ENCODE measurements around the gene CLEC4G.
A peak's percentile ranks its signal among the peaks of the same experiment; 100 is the strongest.

CLEC4G gene

GRCh38 chr19:7689165-7689564 is 42.7 kb downstream of the CLEC4G start:
- TF ChIP-seq REST (IDR thresholded peaks at IDR 0.05; ENCODE audit: insufficient replicate concordance, low read depth) (no peak), POLR2AphosphoS5 (IDR thresholded peaks at IDR 0.05; ENCODE audit: low read depth) (no peak)
- no peak overlapping the region for H3K27ac ChIP-seq (replicated peaks)
- DNase-seq (ENCODE audit: low read depth in 1 of 2, low spot score in 1 of 2): no peak
- H3K4me3 ChIP-seq (replicated peaks; ENCODE audit: insufficient read depth, low read length): no peak overlapping the region
- H3K27me3 ChIP-seq (ENCODE audit: insufficient read depth, poor library complexity, severe bottlenecking): no peaks in the 10 kb centered on the region

GRCh38 chr19:7687177-7687576 is 44.7 kb downstream of the CLEC4G start:
- Histone ChIP-seq H3K27ac (replicated peaks) (no peak overlapping the region), H3K27me3 (ENCODE audit: insufficient read depth, poor library complexity, severe bottlenecking) (no peaks in the 10 kb centered on the region), H3K4me3 (replicated peaks; ENCODE audit: insufficient read depth, low read length) (no peak overlapping the region)
- DNase-seq (ENCODE audit: low read depth in 1 of 2, low spot score in 1 of 2): no peak
- TF ChIP-seq CTCF (IDR thresholded peaks at IDR 0.05; ENCODE audit: insufficient read depth, low read length) (no peak), POLR2AphosphoS5 (IDR thresholded peaks at IDR 0.05; ENCODE audit: low read depth) (no peak), GABPA (IDR thresholded peaks at IDR 0.05; ENCODE audit: low read depth) (no peak), SPI1 (IDR thresholded peaks at IDR 0.05; ENCODE audit: borderline replicate concordance, low read depth) (no peak), REST (IDR thresholded peaks at IDR 0.05; ENCODE audit: insufficient replicate concordance, low read depth) (no peak)

- Histone ChIP-seq H3K27ac (replicated peaks) (no peak overlapping the region), H3K27me3 (ENCODE audit: insufficient read depth, poor library complexity, severe bottlenecking) (no peaks in the 10 kb centered on the region), H3K4me3 (replicated peaks; ENCODE audit: insufficient read depth, low read length) (no peak overlapping the region)
- TF ChIP-seq GABPA (IDR thresholded peaks at IDR 0.05; ENCODE audit: low read depth): no peak
- peak; percentile 58; the same call in 1 of the 2 replicates for TF ChIP-seq POLR2AphosphoS5 (IDR thresholded peaks at IDR 0.05; ENCODE audit: low read depth)
- no peak for DNase-seq (ENCODE audit: low read depth in 1 of 2, low spot score in 1 of 2)
Observed at GRCh38 chr19:7685546-7686445, 46.1 kb downstream of the CLEC4G start.

- Histone ChIP-seq H3K27me3 (ENCODE audit: insufficient read depth, poor library complexity, severe bottlenecking) (no peaks in the 10 kb centered on the region), H3K27ac (replicated peaks) (peak overlapping the region; percentile 95), H3K4me3 (replicated peaks; ENCODE audit: insufficient read depth, low read length) (peak overlapping the region; percentile 95)
- TF ChIP-seq CTCF (IDR thresholded peaks at IDR 0.05; ENCODE audit: insufficient read depth, low read length) (peak; percentile 38), SPI1 (IDR thresholded peaks at IDR 0.05; ENCODE audit: borderline replicate concordance, low read depth) (no peak)
- no peak for DNase-seq (ENCODE audit: low read depth in 1 of 2, low spot score in 1 of 2)
Observed at GRCh38 chr19:7682175-7682855, 49.6 kb downstream of the CLEC4G start.

Measured in HL-60 (cell line).